Loucy (cell line): ENCODE data around the gene ANKRD13C.

Experiments used
- EZH2phosphoT487 ChIP-seq: fragments of 200-600 bp; IDR thresholded peaks from 2 replicates; pipeline ENCODE4 v1.6.1; 2018; ENCODE audit warnings: antibody characterized with exemption, mild to moderate bottlenecking, moderate library complexity, borderline replicate concordance
- TF ChIP-seq, protein P1 (sequence below): fragments of 200-600 bp; sonication (generic); conservative IDR thresholded peaks from 2 replicates; pipeline ENCODE4 v1.5.1; 2014; ENCODE audit warnings: mild to moderate bottlenecking, antibody characterized with exemption, low read length

DNA sequence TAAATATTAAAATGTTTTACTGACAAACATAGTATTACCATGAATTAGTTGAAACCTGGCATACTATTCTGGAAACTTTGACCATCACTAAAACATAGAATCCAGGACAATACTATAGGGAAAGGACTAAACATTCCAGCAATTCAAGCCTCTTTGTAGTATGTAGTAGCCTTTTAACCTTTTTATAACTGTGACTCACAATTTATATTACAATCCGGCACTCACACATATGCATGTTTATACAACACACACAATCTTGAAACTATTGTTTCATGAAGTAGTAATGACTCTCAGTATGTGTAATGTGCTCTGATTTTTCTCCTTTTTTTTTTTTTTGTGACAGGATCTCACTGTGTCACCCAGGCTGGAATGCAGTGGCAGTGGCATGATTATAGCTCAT lies 64.3 kb downstream of the ANKRD13C start:
- TF ChIP-seq, protein P1, sequence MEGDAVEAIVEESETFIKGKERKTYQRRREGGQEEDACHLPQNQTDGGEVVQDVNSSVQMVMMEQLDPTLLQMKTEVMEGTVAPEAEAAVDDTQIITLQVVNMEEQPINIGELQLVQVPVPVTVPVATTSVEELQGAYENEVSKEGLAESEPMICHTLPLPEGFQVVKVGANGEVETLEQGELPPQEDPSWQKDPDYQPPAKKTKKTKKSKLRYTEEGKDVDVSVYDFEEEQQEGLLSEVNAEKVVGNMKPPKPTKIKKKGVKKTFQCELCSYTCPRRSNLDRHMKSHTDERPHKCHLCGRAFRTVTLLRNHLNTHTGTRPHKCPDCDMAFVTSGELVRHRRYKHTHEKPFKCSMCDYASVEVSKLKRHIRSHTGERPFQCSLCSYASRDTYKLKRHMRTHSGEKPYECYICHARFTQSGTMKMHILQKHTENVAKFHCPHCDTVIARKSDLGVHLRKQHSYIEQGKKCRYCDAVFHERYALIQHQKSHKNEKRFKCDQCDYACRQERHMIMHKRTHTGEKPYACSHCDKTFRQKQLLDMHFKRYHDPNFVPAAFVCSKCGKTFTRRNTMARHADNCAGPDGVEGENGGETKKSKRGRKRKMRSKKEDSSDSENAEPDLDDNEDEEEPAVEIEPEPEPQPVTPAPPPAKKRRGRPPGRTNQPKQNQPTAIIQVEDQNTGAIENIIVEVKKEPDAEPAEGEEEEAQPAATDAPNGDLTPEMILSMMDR, result no peak
- no peak for TF ChIP-seq EZH2phosphoT487
